GM12878 (cell line): ENCODE results near the gene EBF3.

Experiments
- CTCF ChIP-seq, 3 experiments: IDR thresholded peaks in 2 of 3; conservative IDR thresholded peaks in 1 of 3; 2 replicates each; pipeline ENCODE4 v1.5.1; 2011; ENCODE audit warnings: low read depth in 3 of 3, low read length in 3 of 3, mild to moderate bottlenecking in 3 of 3, control low read depth in 2 of 3, moderate library complexity in 2 of 3, inconsistent platforms in 1 of 3, mixed read lengths in 1 of 3; ENCODE audit not compliant: control insufficient read depth in 2 of 3, insufficient read depth in 1 of 3; ENCODE audit errors: extremely low read depth in 1 of 3
- EGR1 ChIP-seq, 2 experiments: IDR thresholded peaks; 1 replicate in 1 of 2; 2 replicates in 1 of 2; pipeline ENCODE4 v1.6.1; 2011 to 2012; ENCODE audit warnings: low read depth in 2 of 2, low read length in 2 of 2, borderline replicate concordance in 1 of 2, mild to moderate bottlenecking in 1 of 2, moderate library complexity in 1 of 2
- RAD21 ChIP-seq: IDR thresholded peaks from 2 replicates; pipeline ENCODE4 v1.6.1; 2011; ENCODE audit warnings: mild to moderate bottlenecking, low read depth, low read length, moderate library complexity; ENCODE audit not compliant: insufficient read depth
- SUPT20H ChIP-seq: IDR thresholded peaks from 2 replicates; pipeline ENCODE4 v1.6.1; 2011; ENCODE audit warnings: low read depth, mild to moderate bottlenecking, low read length, moderate library complexity, borderline replicate concordance; ENCODE audit not compliant: control insufficient read depth

GRCh38 chr10:129859536-129859935 is 104.5 kb downstream of the EBF3 start:
- no peak for TF ChIP-seq SUPT20H
- no peak for TF ChIP-seq CTCF (IDR thresholded peaks at IDR 0.05 in 2 of 3, conservative IDR thresholded peaks at IDR 0.05 in 1 of 3; ENCODE audit: control insufficient read depth in 2 of 3, extremely low read depth in 1 of 3, insufficient read depth in 1 of 3, low read depth in 3 of 3, low read length in 3 of 3)
- TF ChIP-seq RAD21 = no peak
- no peak for TF ChIP-seq EGR1 (IDR thresholded peaks at IDR 0.05; ENCODE audit: borderline replicate concordance in 1 of 2, low read depth in 2 of 2, low read length in 2 of 2)
